Measurements from ENCODE around the gene SUV39H2. TPM values are rescaled to one million over a fixed set of nuclear protein-coding genes. Genes with fewer than 3 reads are reported as not detected.

Gene SUV39H2
- polyA plus RNA-seq, 1 experiment = 9.0 TPM

- no peak overlapping the region for H3K27ac ChIP-seq (ENCODE audit: low read depth, low read length)
- peaks cover 4% of the 10 kb centered on the region; the same call in 1 of the 2 replicates for H3K9me3 ChIP-seq (ENCODE audit: control insufficient read depth, insufficient read depth, low read length)
- no peak for TF ChIP-seq CTCF (IDR thresholded peaks at IDR 0.05; ENCODE audit: low read depth, low read length)
- H3K4me3 ChIP-seq (ENCODE audit: low read depth, low read length) = no peak overlapping the region
- DNase-seq (ENCODE audit: low read depth, low spot score) = no peak
- POLR2A ChIA-PET = no interaction called here
- CTCF ChIA-PET = interaction anchor here (0.5 kb wide), 1 partner anchor 658 kb away, joined by 4 read pairs; no protein-coding TSS in a partner anchor
- no peaks in the 10 kb centered on the region for H3K27me3 ChIP-seq (ENCODE audit: control insufficient read depth, insufficient read depth, low read length)
Observed at GRCh38 chr10:14843327-14843988, 35.2 kb upstream of the SUV39H2 start.

- Histone ChIP-seq H3K27me3 (ENCODE audit: control insufficient read depth, insufficient read depth, low read length) (no peaks in the 10 kb centered on the region), H3K9me3 (ENCODE audit: control insufficient read depth, insufficient read depth, low read length) (no peaks in the 10 kb centered on the region), H3K4me3 (ENCODE audit: low read depth, low read length) (no peak overlapping the region), H3K27ac (ENCODE audit: low read depth, low read length) (no peak overlapping the region)
- CTCF ChIA-PET = interaction anchor here (1.1 kb wide), 1 partner anchor 399 kb away, joined by 3 read pairs; no protein-coding TSS in a partner anchor
- DNase-seq (ENCODE audit: low read depth, low spot score) = no peak
- TF ChIP-seq CTCF (IDR thresholded peaks at IDR 0.05; ENCODE audit: low read depth, low read length) = no peak
- POLR2A ChIA-PET = interaction anchor here (0.7 kb wide), 1 partner anchor 1626 kb away, joined by 3 read pairs; no protein-coding TSS in a partner anchor
Observed at GRCh38 chr10:14844948-14845347, 33.7 kb upstream of the SUV39H2 start.

- Histone ChIP-seq H3K9me3 (ENCODE audit: control insufficient read depth, insufficient read depth, low read length) (no peaks in the 10 kb centered on the region), H3K4me3 (ENCODE audit: low read depth, low read length) (no peak overlapping the region), H3K27ac (ENCODE audit: low read depth, low read length) (no peak overlapping the region), H3K27me3 (ENCODE audit: control insufficient read depth, insufficient read depth, low read length) (no peaks in the 10 kb centered on the region)
- no peak for TF ChIP-seq CTCF (IDR thresholded peaks at IDR 0.05; ENCODE audit: low read depth, low read length)
- ChIA-PET POLR2A (interaction anchor here (0.6 kb wide), 1 partner anchor 263 kb away, joined by 3 read pairs; no protein-coding TSS in a partner anchor), CTCF (interaction anchor here (1.2 kb wide), 1 partner anchor 29 kb away, joined by 4 read pairs; no protein-coding TSS in a partner anchor)
- DNase-seq (ENCODE audit: low read depth, low spot score) = no peak
Observed at GRCh38 chr10:14852236-14852635, 26.4 kb upstream of the SUV39H2 start.

GRCh38 chr10:14855453-14855852, 23.2 kb upstream of the SUV39H2 start:
- no peak for TF ChIP-seq CTCF (IDR thresholded peaks at IDR 0.05; ENCODE audit: low read depth, low read length)
- Histone ChIP-seq H3K4me3 (ENCODE audit: low read depth, low read length) (no peak overlapping the region), H3K27me3 (ENCODE audit: control insufficient read depth, insufficient read depth, low read length) (no peaks in the 10 kb centered on the region), H3K9me3 (ENCODE audit: control insufficient read depth, insufficient read depth, low read length) (no peaks in the 10 kb centered on the region), H3K27ac (ENCODE audit: low read depth, low read length) (no peak overlapping the region)
- CTCF ChIA-PET = no interaction called here
- POLR2A ChIA-PET = no interaction called here
- no peak for DNase-seq (ENCODE audit: low read depth, low spot score)

- CTCF ChIA-PET = no interaction called here
- Histone ChIP-seq H3K4me3 (ENCODE audit: low read depth, low read length) (no peak overlapping the region), H3K27ac (ENCODE audit: low read depth, low read length) (no peak overlapping the region), H3K9me3 (ENCODE audit: control insufficient read depth, insufficient read depth, low read length) (no peaks in the 10 kb centered on the region), H3K27me3 (ENCODE audit: control insufficient read depth, insufficient read depth, low read length) (no peaks in the 10 kb centered on the region)
- no peak for DNase-seq (ENCODE audit: low read depth, low spot score)
- POLR2A ChIA-PET = no interaction called here
- no peak for TF ChIP-seq CTCF (IDR thresholded peaks at IDR 0.05; ENCODE audit: low read depth, low read length)
Observed at GRCh38 chr10:14858338-14858960, 20.2 kb upstream of the SUV39H2 start.

Data from AG04450 (cell line).